Putamen (tissue), 1 donor: ENCODE data around the gene OSBPL3.

Source experiments
- DNase-seq: peaks from one replicate; pipeline ENCODE4 v3.0.0-alpha.2; 2016; ENCODE audit warnings: low spot score

OSBPL3 gene

DNA sequence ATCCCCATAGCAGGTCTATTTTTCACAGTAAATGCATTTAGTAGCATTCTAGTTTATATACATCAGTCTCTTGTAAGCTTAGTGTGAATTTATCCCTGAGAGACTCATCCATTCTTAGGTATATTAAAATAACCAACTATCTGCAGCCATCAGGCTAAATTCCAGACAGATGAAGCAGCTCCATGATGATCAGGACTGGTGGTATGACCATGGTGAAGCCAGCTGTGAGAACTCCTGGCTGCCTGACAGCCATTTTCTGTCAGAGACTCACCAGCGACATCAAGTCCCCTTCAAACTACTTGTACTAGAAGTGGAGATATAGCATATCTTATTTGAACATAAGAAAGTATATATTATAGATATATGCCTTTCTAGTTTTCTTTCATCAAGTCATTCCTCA, 152.4 kb downstream of the OSBPL3 start:
- DNase-seq, result no peak

DNA sequence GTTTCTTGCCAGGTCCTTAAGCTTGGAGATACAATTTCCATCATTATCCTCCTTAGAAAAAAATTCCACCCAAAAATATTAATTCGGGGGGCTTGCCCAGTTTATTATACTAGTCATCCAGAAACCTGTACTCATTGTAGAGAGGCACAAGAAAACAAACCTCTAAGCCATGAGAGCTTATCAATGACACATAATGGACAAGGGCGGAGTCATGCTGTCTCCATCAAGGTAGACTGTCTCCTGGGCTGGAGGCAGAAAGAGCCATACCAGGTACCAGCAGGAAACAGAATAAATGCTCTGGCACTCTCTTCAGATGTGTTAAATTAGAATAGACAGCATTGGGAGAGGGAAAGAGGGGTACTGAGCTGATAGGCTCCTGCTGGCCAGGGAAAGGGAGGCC, 153.0 kb downstream of the OSBPL3 start:
- no peak for DNase-seq

GRCh38 chr7:24826662-24827020, 153.3 kb downstream of the OSBPL3 start:
- no peak for DNase-seq

- no peak for DNase-seq
Measured at GRCh38 chr7:24825931-24826661, 153.9 kb downstream of the OSBPL3 start.

GRCh38 chr7:24825381-24825794, 154.6 kb downstream of the OSBPL3 start:
- DNase-seq, result no peak

DNA sequence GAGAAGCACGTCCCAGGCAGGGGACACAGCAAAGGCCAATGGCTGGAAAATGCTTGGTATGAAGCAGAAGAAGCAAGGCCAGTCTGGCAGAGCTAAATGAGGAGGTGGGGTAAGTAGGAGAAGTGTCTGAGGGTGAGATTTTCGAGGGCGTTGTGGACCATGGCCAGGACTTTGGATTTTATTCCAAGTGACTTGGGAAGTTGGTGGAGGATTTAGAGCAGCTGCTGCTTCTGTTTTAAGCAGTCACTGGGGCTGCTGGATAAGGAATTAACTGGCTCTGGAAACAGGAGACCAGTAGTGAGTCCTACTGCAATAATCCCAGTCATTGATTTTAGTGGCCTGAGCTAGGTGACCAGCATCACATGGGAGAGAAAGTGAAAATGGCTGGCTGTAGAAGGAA, 155.1 kb downstream of the OSBPL3 start:
- no peak for DNase-seq

- DNase-seq, result no peak
Measured at GRCh38 chr7:24824400-24824799, 155.6 kb downstream of the OSBPL3 start.

DNA sequence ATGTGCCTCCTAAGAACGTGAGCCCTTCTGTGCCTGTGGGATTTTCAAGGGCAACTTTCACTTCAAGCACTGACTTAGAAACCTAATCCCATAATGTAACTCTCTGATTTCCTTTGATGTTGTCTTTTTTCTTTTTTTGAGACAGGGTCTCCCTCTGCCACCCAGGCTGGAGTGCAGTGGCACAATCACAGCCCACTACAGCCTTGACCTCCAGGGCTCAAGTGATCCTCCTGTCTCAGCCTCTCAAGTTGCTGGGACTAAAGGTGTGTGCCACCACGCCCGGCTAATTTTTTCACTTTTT, 158.3 kb downstream of the OSBPL3 start:
- DNase-seq, result no peak

DNA sequence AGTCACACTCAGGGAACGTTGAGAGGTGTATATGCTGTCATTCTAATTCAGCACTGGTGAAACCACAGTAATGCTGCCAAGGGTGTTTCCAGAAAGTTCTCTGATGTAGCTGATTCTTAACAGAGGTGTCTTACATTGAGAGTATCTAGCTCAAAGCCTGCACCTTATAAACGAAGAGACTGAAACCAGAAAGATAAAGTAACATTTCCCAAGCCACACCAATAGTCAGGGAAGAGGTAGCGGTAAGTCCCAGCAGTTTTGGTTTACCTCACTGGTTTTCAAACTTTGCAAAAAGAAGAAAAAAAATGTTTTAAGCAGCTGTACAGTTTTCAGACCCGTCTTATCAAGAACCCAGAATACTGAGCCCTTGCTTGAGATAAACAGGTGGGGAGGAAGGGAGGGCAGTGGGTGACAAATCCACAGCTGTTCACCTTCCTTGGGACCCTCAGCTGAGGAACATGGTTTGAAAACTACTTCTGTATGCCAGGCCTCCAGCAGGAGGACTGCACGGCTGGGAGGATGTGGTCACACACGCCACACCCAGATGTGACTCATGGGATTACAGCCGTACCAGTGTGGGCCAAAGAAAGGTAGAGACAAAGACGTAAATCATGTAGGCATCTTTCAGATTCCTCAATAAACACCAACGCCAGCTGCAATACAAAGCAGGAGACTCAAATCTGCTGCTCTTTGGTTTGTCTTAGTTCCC, 158.8 kb downstream of the OSBPL3 start:
- no peak for DNase-seq

DNA sequence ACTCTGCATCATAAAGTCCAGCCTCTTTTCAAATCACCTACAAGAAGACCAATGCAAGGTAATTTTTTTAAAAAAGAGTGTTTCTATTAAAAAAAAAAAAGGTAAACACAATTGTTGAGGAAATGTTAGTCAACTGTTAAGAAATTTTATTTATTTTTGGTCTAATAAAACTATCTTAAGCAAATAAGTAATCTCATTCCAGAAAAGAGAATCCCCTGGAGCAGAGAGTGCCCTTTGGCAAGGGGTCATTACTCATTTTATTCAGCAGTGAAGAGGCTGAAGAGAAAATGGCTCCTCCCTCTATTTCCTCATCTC, 159.3 kb downstream of the OSBPL3 start:
- no peak for DNase-seq

GRCh38 chr7:24819916-24820689, 159.9 kb downstream of the OSBPL3 start:
- DNase-seq, result peak; percentile 76

DNA sequence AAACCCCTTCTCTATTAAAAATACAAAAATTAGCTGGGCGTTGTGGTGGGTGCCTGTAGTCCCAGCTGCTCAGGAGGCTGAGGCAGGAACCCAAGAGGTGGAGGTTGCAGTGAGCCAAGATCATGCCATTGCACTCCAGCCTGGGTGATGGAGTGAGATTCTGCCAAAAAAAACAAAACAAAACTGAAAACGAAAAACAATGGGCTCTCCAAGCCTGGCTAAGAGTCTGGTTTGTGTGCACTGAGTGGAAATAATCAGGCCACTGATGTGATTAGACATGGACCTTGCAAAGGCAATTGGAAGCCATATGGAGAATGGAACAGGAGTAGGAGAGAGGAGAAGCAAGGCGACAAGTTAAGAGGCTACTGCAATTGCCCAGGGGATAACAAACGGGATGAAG, 162.6 kb downstream of the OSBPL3 start:
- no peak for DNase-seq

- no peak for DNase-seq
Measured at GRCh38 chr7:24816868-24817267, 163.1 kb downstream of the OSBPL3 start.

DNA sequence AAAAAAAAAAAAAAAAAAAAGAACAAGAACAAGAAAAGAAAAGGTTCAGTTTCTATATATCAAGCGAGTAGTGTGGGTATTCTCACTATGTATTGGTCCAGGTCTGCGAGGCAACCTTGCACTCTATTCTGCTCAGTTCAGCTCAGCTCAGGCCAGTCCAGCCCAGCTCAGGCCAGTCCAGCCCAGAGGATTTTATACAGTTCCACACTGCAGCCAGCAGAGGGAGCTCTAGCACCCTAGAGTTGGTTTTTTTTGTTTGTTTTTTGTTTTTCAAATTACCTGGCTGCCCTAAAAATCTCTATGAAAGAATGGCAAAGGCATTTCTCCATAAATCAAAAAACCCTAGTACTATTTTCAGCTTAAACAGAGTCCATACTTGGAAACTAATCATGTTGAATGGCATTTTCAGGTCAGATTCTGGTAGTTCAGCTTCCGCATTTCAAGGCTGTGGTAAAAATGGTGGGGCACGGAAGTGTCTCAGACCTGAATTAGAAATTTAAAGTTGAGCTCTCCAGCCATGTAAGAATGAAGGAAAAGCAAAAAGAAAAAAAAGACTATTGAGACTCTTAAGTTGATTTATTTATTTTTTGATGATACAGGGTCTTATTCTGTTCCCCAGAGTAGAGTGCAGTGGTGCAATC, 167.6 kb downstream of the OSBPL3 start:
- DNase-seq, result no peak

GRCh38 chr7:24808518-24808917, 171.5 kb downstream of the OSBPL3 start:
- DNase-seq, result no peak

DNA sequence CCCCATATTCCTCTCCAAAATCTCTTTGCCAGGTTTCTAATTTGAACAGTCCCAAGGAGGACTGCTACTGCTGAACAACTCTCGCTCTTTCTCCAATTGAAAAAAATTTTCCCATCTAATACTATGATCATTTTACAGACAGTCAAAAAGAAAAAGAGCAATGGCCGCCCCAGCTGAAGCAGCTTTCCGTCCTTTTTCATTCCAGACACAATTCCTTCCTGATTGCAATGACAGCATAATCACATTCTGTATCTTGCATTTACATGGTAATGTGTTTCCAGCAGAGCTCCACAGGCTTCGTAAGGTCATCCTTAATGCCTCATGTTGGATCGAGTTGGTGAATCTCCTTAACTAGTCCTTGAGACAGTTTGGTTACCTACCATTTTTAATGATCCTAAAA, 177.7 kb downstream of the OSBPL3 start:
- no peak for DNase-seq

- DNase-seq, result no peak
Measured at GRCh38 chr7:24801883-24802282, 178.1 kb downstream of the OSBPL3 start.

GRCh38 chr7:24800667-24801066, 179.3 kb downstream of the OSBPL3 start:
- DNase-seq, result no peak

GRCh38 chr7:24800073-24800472, 179.9 kb downstream of the OSBPL3 start:
- DNase-seq, result no peak

DNA sequence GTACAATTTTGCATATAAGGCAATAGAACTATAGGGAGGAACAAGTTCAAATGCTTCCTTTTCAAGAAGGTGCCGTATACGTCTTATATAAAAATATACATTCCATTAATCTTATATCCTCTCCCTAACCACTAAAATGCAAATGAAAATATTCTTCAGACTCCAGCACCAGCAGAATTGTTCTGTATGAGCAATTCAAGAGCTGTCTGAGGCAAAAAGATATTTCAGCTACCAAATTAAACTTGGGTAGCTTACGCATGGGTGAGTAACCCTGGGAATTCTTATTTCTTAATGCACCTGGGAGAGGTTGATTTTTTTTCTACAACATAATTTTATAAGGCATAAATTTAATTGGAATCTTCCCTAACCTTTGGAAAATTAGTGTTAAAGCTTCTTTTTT, 180.5 kb downstream of the OSBPL3 start:
- DNase-seq, result no peak

- DNase-seq, result no peak
Measured at GRCh38 chr7:24798261-24798660, 181.7 kb downstream of the OSBPL3 start.

DNA sequence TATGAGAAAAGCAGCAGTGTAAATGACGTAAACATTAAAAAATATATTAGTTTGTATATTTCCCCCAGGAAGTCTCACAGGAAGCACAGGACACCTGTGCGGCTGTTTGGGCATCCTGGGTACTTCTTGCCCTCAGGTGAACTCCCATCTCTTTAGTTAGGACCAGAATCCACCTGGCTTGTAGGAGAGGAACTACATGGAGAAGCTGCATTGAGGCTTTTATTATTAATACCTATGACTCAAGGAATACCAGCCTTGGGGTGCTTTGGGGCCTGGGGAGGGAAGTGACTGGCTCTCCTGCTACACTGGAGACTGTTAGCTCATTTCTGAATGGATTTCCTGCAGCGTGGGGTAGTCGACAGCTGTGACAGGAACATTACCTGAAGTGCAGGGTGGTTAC, 182.7 kb downstream of the OSBPL3 start:
- no peak for DNase-seq

- no peak for DNase-seq
Measured at GRCh38 chr7:24795407-24795767, 184.6 kb downstream of the OSBPL3 start.
